Measurements from ENCODE around the gene PDE1A.

The PDE1A gene

DNA sequence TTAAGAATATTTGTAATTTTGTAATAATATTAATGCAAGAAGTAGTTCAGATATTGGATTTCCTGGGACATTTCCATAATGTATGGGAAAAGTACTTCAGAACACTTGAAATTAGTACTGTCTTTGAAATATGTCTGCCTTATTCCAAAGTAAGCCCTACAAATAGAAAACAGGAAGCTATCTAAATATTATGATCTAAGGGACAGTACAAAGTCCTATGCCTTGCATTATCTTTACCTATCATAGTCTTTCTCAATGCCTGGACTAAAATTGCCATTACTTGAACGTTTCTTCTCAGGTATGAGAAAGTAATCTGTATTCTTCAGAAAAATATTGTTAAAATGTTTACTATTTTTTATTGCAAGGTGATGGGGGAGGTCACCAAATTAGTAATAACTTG, 328.2 kb downstream of the PDE1A start:
- TF ChIP-seq CTCF (IDR thresholded peaks at IDR 0.05; ENCODE audit: control insufficient read depth, extremely low read depth, insufficient read depth) = no peak
- DNase-seq (ENCODE audit: low read depth) = no peak
- H3K4me3 ChIP-seq (ENCODE audit: low read depth, low read length) = no peak overlapping the region

GRCh38 chr2:182097571-182098164, 329.2 kb downstream of the PDE1A start:
- no peak for TF ChIP-seq CTCF (IDR thresholded peaks at IDR 0.05; ENCODE audit: control insufficient read depth, extremely low read depth, insufficient read depth)
- H3K4me3 ChIP-seq (ENCODE audit: low read depth, low read length) = no peak overlapping the region
- no peak for DNase-seq (ENCODE audit: low read depth)

DNA sequence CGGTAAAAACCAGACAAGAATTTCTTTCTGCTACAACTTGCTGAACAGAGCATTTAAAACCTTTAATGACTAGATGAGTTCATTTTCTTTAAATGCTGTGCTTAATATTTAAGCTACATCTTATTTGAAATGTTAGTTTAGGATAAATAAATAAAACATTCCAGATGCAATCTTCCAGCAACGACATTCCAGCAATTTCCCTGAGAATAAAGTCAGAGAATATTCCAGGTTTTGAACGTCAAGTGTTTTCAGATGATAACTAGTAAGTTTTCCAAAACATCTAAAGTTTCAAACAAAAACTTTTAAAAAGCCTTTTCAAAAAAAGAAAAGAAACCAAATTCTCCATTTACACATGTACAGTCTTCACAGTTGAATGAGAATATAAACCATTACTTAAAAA, 336.4 kb downstream of the PDE1A start:
- DNase-seq (ENCODE audit: low read depth) = no peak
- no peak overlapping the region for H3K4me3 ChIP-seq (ENCODE audit: low read depth, low read length)
- TF ChIP-seq CTCF (IDR thresholded peaks at IDR 0.05; ENCODE audit: control insufficient read depth, extremely low read depth, insufficient read depth) = no peak

All from LNCaP clone FGC (cell line).